ENCODE measurements around the gene CHN1.

Gene CHN1

DNA sequence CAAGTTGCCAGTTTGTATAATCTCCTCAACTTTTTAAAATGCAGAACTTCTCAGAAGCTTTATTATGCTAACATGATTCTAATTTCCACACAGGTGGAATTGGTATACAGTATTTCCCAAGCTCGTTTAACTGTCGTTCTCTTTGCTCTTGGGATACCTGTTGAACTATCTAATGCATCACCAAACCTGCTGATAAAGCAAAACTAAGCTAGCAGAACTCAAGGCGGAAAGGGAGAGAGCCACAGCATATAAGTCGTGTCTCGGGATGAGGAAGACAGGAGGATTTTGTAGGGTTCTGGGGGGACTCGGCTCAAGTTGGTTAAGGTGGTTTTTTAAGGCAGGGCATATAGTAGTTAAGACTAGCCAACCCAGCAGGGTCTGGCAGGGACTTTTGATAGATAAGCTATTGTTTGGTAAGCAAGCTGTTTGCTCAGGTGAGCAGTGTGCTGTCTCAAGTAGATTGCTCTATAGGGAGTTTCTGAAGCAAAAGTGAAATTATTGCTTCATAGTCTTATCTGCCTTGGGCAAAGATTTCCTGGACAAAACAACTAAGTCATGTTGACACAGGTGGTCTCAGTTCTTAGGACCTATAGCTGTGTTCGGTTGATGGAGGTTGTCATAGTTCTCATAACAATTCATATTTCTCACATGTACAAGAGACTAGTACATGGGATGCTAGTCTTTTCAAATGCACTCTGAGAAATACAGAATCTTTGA lies 212.7 kb downstream of the CHN1 start:
- Mint-ChIP-seq H3K27ac (no peak overlapping the region), H3K27me3 (no peaks in the 10 kb centered on the region), H3K4me1 (ENCODE audit: low read depth in 2 of 2) (peaks cover 0 to 6% of the 10 kb centered on the region in 2 donors), H3K9me3 (no peaks in the 10 kb centered on the region), H3K36me3 (ENCODE audit: insufficient read depth) (no peaks in the 10 kb centered on the region), H3K4me3 (no peak overlapping the region)
- ATAC-seq (replicated peaks), result no peak
- DNase-seq, result no peak

- Mint-ChIP-seq H3K4me3 (no peak overlapping the region), H3K27me3 (no peaks in the 10 kb centered on the region), H3K4me1 (ENCODE audit: low read depth in 2 of 2) (peaks cover 0 to 6% of the 10 kb centered on the region in 2 donors), H3K27ac (no peak overlapping the region), H3K36me3 (ENCODE audit: insufficient read depth) (no peaks in the 10 kb centered on the region), H3K9me3 (no peaks in the 10 kb centered on the region)
- DNase-seq (no peak), ATAC-seq (replicated peaks) (no peak)
Measured at GRCh38 chr2:174791746-174792280, 213.4 kb downstream of the CHN1 start.

GRCh38 chr2:174791020-174791419 lies 214.2 kb downstream of the CHN1 start:
- Mint-ChIP-seq H3K36me3 (ENCODE audit: insufficient read depth) (no peaks in the 10 kb centered on the region), H3K4me1 (ENCODE audit: low read depth in 2 of 2) (peaks cover 0 to 6% of the 10 kb centered on the region in 2 donors), H3K4me3 (no peak overlapping the region), H3K27me3 (no peaks in the 10 kb centered on the region), H3K27ac (no peak overlapping the region), H3K9me3 (no peaks in the 10 kb centered on the region)
- ATAC-seq (replicated peaks), result no peak
- no peak for DNase-seq

GRCh38 chr2:174789001-174789400 lies 216.2 kb downstream of the CHN1 start:
- Mint-ChIP-seq H3K4me3 (peak overlapping the region in 1 of 2 donors; percentile 11), H3K27ac (peak overlapping the region in 1 of 2 donors; percentile 15), H3K9me3 (no peaks in the 10 kb centered on the region), H3K27me3 (no peaks in the 10 kb centered on the region), H3K36me3 (ENCODE audit: insufficient read depth) (no peaks in the 10 kb centered on the region), H3K4me1 (ENCODE audit: low read depth in 2 of 2) (peaks cover 0 to 6% of the 10 kb centered on the region in 2 donors)
- DNase-seq (no peak), ATAC-seq (replicated peaks) (no peak)

DNA sequence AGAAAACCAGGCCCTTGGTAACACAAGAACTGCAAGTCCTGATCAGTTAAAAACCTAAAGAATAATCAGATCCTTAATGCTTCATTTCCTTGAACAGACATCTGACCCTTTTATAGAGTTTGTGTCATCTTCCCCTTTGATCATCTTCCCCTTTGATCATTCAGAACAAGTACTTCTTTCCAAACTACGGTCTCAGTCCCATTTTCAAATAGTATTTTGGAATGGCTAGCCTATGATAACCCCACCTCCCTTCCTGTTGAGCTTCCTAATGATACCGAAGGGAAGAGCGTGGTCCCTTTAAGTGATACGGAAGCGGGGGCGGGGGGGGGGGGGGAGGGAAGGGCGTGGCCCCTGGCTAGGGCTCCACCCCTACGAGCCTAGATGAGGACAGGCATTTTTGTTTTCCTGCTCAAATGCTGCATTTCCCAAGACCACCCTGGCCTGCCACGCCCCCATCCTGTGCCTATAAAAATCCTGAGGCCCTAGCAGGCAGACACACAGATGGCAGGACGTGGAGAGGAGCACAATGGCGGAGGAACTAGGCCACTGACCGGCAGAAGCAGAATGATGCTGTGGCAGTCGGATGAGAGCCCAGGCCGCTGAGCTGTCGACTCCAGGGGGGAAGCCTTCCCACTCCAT lies 216.8 kb downstream of the CHN1 start:
- peak overlapping the region in 1 of 2 donors; percentile 11 for H3K4me3 Mint-ChIP-seq
- no peak for DNase-seq
- H3K27me3 Mint-ChIP-seq, result no peaks in the 10 kb centered on the region
- no peak overlapping the region for H3K27ac Mint-ChIP-seq
- H3K4me1 Mint-ChIP-seq (ENCODE audit: low read depth in 2 of 2), result peaks cover 0 to 6% of the 10 kb centered on the region in 2 donors
- no peaks in the 10 kb centered on the region for H3K36me3 Mint-ChIP-seq (ENCODE audit: insufficient read depth)
- H3K9me3 Mint-ChIP-seq, result no peaks in the 10 kb centered on the region
- peak; percentile 49 for ATAC-seq (replicated peaks)

DNA sequence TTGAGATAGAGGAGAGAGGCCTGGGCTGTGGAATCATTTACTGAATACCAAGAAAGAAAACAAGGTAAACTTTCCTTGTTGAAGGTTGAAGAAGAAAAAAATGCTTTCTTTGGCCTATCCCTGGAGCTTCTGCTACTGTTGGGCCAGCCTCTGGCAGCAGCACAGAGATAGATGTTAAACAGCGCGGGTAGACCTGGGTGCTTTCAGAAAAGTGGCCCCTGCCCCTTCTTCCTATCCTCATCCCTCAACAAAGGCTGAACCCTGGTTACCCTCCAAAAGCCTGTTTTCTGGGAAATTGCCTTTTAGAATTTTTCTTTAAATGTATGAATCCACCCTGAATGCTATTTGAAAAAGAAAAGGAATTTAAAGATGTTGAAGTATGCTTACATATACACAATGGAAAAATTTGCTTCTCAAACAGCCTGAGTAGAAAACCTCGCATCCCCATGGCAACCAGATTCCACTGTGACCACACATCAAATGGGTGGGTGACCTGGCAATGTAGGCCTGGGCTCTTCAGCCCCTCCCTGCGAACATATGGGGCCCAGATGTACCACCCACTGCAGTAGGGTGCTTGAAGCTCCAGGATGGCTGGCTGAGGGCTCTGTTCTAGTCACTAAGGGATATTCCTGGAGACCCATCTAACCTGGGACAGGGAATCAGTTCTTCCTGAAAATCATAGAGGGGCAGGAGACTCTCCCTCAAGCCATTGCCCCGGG lies 217.5 kb downstream of the CHN1 start:
- Mint-ChIP-seq H3K9me3 (no peaks in the 10 kb centered on the region), H3K27ac (no peak overlapping the region), H3K4me3 (no peak overlapping the region), H3K27me3 (no peaks in the 10 kb centered on the region), H3K36me3 (ENCODE audit: insufficient read depth) (no peaks in the 10 kb centered on the region), H3K4me1 (ENCODE audit: low read depth in 2 of 2) (peaks cover 0 to 6% of the 10 kb centered on the region in 2 donors)
- no peak for DNase-seq
- ATAC-seq (replicated peaks), result peak; percentile 36

DNA sequence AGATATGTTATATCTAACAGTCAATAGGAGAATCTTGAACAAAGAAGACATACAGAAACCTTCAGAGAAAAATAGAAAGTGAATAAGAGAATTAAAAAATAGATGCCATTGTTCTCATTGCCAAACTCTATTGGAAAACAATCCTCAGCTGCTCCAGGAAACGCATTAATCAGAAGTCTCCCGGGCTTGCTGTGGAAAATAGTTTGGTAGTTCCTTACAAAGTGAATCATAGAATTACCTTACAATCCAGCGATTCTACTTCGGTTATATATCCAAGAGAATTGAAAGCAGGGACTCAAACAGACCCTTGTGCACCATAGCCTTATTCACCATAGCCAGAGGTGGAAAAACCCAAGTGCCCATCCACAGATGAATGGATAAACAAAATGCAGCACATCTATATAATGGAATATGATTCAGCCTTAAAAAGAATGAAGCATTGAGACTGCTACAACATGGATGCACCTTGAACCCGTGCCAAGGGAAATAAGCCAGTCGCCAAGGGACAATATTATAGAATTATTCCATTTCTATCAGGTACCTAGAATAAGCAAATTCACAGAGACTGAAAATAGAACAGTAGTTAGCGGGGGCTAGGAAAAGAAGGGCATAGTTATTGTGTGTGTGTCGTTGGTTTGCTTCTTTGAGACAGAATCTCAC lies 219.0 kb downstream of the CHN1 start:
- Mint-ChIP-seq H3K27me3 (no peaks in the 10 kb centered on the region), H3K4me1 (ENCODE audit: low read depth in 2 of 2) (peaks cover 0 to 6% of the 10 kb centered on the region in 2 donors), H3K27ac (no peak overlapping the region), H3K9me3 (no peaks in the 10 kb centered on the region), H3K36me3 (ENCODE audit: insufficient read depth) (no peaks in the 10 kb centered on the region), H3K4me3 (no peak overlapping the region)
- ATAC-seq (replicated peaks) (no peak), DNase-seq (no peak)

- H3K27ac Mint-ChIP-seq, result no peak overlapping the region
- ATAC-seq (replicated peaks) (no peak), DNase-seq (no peak)
- no peak overlapping the region for H3K4me3 Mint-ChIP-seq
- H3K27me3 Mint-ChIP-seq, result no peaks in the 10 kb centered on the region
- peaks cover 0 to 6% of the 10 kb centered on the region in 2 donors for H3K4me1 Mint-ChIP-seq (ENCODE audit: low read depth in 2 of 2)
- H3K9me3 Mint-ChIP-seq, result no peaks in the 10 kb centered on the region
- no peaks in the 10 kb centered on the region for H3K36me3 Mint-ChIP-seq (ENCODE audit: insufficient read depth)
Measured at GRCh38 chr2:174785481-174785880, 219.7 kb downstream of the CHN1 start.

- no peaks in the 10 kb centered on the region for H3K9me3 Mint-ChIP-seq
- H3K4me3 Mint-ChIP-seq, result no peak overlapping the region
- DNase-seq, result no peak
- no peaks in the 10 kb centered on the region for H3K36me3 Mint-ChIP-seq (ENCODE audit: insufficient read depth)
- ATAC-seq (replicated peaks), result no peak
- no peak overlapping the region for H3K27ac Mint-ChIP-seq
- no peaks in the 10 kb centered on the region for H3K27me3 Mint-ChIP-seq
- peaks cover 0 to 6% of the 10 kb centered on the region in 2 donors for H3K4me1 Mint-ChIP-seq (ENCODE audit: low read depth in 2 of 2)
Measured at GRCh38 chr2:174784909-174785308, 220.3 kb downstream of the CHN1 start.

DNA sequence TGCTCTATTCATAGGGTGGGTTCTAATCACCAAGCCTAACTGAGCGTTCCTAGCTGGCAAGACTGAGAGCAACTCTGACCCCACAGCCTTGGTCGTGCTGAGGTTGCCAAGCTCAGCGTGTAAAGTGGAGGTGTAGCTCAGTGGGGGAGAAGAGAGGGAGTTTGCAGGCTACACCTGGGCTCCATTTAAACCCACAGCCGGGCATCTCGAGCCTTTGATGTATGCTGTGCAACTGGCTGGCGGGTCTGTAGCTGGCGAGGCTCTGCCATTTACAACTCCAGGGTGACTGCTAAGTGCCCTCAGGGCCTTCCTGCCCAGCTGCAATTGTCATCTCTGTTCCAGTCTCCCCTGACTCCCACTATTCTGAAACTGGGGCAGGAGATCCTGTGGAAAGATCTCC lies 220.9 kb downstream of the CHN1 start:
- ATAC-seq (replicated peaks) (no peak), DNase-seq (no peak)
- Mint-ChIP-seq H3K27me3 (no peaks in the 10 kb centered on the region), H3K36me3 (ENCODE audit: insufficient read depth) (peaks cover 1% of the 10 kb centered on the region), H3K4me3 (no peak overlapping the region), H3K27ac (no peak overlapping the region), H3K4me1 (ENCODE audit: low read depth in 2 of 2) (peaks cover 2 to 8% of the 10 kb centered on the region in 2 donors), H3K9me3 (no peaks in the 10 kb centered on the region)

DNA sequence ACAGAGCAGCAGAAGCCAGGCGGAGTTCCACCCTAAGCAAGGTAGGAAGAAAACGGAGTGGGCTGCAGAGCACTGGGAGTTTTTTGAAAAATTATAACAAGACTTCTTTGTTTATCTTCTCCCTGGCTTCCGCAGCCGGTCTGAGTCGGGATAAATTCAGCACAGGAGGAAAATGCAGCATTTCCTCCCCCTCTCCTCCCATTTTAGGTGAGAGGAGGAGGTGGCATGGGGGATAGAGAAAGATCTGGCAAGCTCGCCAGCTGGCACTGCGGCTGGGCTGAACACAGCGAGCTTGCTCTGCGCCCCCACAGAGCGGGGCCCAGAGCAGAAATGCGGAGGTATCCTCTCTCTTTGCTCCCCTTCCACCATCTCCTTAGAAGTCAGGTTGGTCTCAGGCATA lies 223.2 kb downstream of the CHN1 start:
- Mint-ChIP-seq H3K4me1 (ENCODE audit: low read depth in 2 of 2) (peaks cover 21 to 23% of the 10 kb centered on the region in 2 donors), H3K27ac (peak overlapping the region in 1 of 2 donors; percentile 33), H3K4me3 (no peak overlapping the region), H3K27me3 (no peaks in the 10 kb centered on the region), H3K9me3 (no peaks in the 10 kb centered on the region), H3K36me3 (ENCODE audit: insufficient read depth) (peaks cover 14% of the 10 kb centered on the region)
- DNase-seq (no peak), ATAC-seq (replicated peaks) (no peak)

DNA sequence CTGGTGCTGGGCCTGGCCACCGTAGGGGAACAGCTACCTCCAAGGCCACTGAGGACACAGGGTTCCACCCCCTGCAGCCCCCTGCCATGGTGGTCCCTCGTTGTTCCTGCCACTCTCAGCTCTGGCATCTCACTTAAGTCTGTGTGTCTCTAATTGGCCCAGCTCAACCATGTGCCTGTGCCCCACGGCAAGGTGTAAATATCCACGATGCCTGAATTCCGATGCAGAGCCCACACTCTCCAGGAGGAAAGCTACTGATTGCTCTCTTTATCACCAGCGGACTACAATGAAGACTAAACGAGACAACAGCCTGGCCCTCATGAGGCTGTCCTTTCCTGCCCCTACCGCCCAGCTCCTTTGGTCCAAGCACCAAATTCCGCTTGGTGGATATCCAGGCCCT lies 223.9 kb downstream of the CHN1 start:
- no peaks in the 10 kb centered on the region for H3K27me3 Mint-ChIP-seq

DNA sequence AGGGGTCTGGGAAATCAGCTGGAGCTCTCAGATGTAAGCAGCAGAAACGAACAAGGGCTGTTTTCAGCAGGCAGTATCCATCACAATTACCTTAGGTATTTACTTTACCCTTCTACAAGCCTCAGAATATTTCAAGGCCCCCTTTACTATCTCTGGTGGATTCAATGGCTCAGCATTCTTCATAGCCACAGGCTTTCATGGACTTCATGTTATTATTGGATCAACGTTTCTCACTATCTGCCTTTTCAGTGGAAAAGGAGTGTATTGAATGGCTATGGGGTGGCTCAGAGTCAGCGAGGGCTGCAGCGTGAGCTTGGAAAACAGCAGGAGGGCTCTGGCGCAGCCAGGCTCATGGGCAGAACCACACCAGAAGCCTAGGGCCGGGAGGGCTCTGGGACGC lies 224.3 kb downstream of the CHN1 start:
- peak overlapping the region in 1 of 2 donors; percentile 38 for H3K27ac Mint-ChIP-seq
- H3K4me1 Mint-ChIP-seq (ENCODE audit: low read depth in 2 of 2), result peaks cover 23% of the 10 kb centered on the region in 2 donors
- DNase-seq, result no peak
- no peak for ATAC-seq (replicated peaks)
- H3K27me3 Mint-ChIP-seq, result no peaks in the 10 kb centered on the region
- H3K4me3 Mint-ChIP-seq, result no peak overlapping the region
- peaks cover 14% of the 10 kb centered on the region for H3K36me3 Mint-ChIP-seq (ENCODE audit: insufficient read depth)
- H3K9me3 Mint-ChIP-seq, result no peaks in the 10 kb centered on the region

More for the DNA sequence above, 223.9 kb downstream of the CHN1 start:
- H3K9me3 Mint-ChIP-seq, result no peaks in the 10 kb centered on the region
- no peak overlapping the region for H3K27ac Mint-ChIP-seq
- no peak for ATAC-seq (replicated peaks)
- H3K4me1 Mint-ChIP-seq (ENCODE audit: low read depth in 2 of 2), result peaks cover 21 to 23% of the 10 kb centered on the region in 2 donors
- no peak for DNase-seq
- H3K4me3 Mint-ChIP-seq, result no peak overlapping the region
- H3K36me3 Mint-ChIP-seq (ENCODE audit: insufficient read depth), result peaks cover 14% of the 10 kb centered on the region
